K562 (cell line): ENCODE results near the gene HS2ST1. TPM values are rescaled to one million over a fixed set of nuclear protein-coding genes. Genes with fewer than 3 reads are reported as not detected.
A peak's percentile ranks its signal among the peaks of the same experiment; 100 is the strongest.

Experiments
- BRD4 ChIP-seq: fragments of 200-600 bp; sonication (generic); IDR thresholded peaks from 2 replicates; pipeline ENCODE4 v1.6.1; 2017; ENCODE audit warnings: inconsistent platforms
- CBFA2T3 ChIP-seq: fragments of 450-650 bp; IDR thresholded peaks from 2 replicates; pipeline ENCODE4 v1.6.1; 2017
- E2F8 ChIP-seq: fragments of 450-650 bp; IDR thresholded peaks from 2 replicates; pipeline ENCODE4 v1.7.1; 2018; ENCODE audit warnings: mild to moderate bottlenecking, low read depth; ENCODE audit not compliant: partially characterized antibody
- NCOA4 ChIP-seq: fragments of 450-650 bp; IDR thresholded peaks from 2 replicates; pipeline ENCODE4 v1.6.1; 2018; ENCODE audit warnings: mild to moderate bottlenecking; ENCODE audit not compliant: partially characterized antibody
- NFE2L1 ChIP-seq: fragments of 450-650 bp; IDR thresholded peaks from 2 replicates; pipeline ENCODE4 v1.6.1; 2016; ENCODE audit warnings: missing genetic modification characterization, low read depth, mild to moderate bottlenecking, missing compliant biosample characterization, moderate library complexity, borderline replicate concordance
- NR2C1 ChIP-seq, 2 experiments: fragments of 450-650 bp; IDR thresholded peaks; 2 replicates each; pipeline ENCODE4 v1.6.1; 2017; ENCODE audit warnings: mild to moderate bottlenecking in 2 of 2, antibody characterized with exemption in 1 of 2, inconsistent platforms in 1 of 2, missing compliant biosample characterization in 1 of 2, missing genetic modification characterization in 1 of 2
- RFX5 ChIP-seq: IDR thresholded peaks from 2 replicates; pipeline ENCODE4 v1.6.1; 2011; ENCODE audit warnings: low read depth, mild to moderate bottlenecking, improper control_type of control experiment, low read length
- SMARCB1 ChIP-seq: IDR thresholded peaks from 2 replicates; pipeline ENCODE4 v1.6.1; 2011; ENCODE audit warnings: improper control_type of control experiment, low read depth; ENCODE audit not compliant: insufficient read length
- TCF7L2 ChIP-seq: fragments of 150-350 bp; IDR thresholded peaks from 2 replicates; pipeline ENCODE4 v1.6.1; 2016; ENCODE audit warnings: low read depth, mild to moderate bottlenecking, low read length, moderate library complexity
- TCFL5 ChIP-seq: fragments of 250-450 bp; sonication (Bioruptor Pico); conservative IDR thresholded peaks from 2 replicates; pipeline ENCODE4 v1.6.1; 2021; ENCODE audit warnings: mild to moderate bottlenecking, moderate library complexity, matching md5 sums
- TEAD1 ChIP-seq, 2 experiments: fragments of 450-650 bp in 1 of 2; sonication (generic) in 1 of 2; formaldehyde crosslinking; IDR thresholded peaks; 2 replicates each; pipeline versions ENCODE4 v1.4.0 to v1.8.0; 2020 to 2022; ENCODE audit warnings: mild to moderate bottlenecking in 2 of 2, missing genetic modification reagents in 1 of 2
- U2AF1 ChIP-seq: fragments of 200-400 bp; formaldehyde crosslinking; optimal IDR thresholded peaks from 2 replicates; pipeline ENCODE3; 2017; ENCODE audit warnings: mild to moderate bottlenecking, low read depth, low read length, moderate library complexity
- UBTF ChIP-seq, 2 experiments: IDR thresholded peaks; 2 replicates each; pipeline ENCODE4 v1.6.1; 2012; ENCODE audit warnings: improper control_type of control experiment in 2 of 2, low read depth in 2 of 2, low read length in 2 of 2, borderline replicate concordance in 1 of 2
- WHSC1 ChIP-seq: IDR thresholded peaks from one replicate; pipeline ENCODE4 v1.6.1; 2012; ENCODE audit warnings: low read length, control low read depth, inconsistent platforms
- ZBTB43 ChIP-seq: sonication (generic); formaldehyde crosslinking; IDR thresholded peaks from 2 replicates; pipeline ENCODE4 v1.8.0; 2023; ENCODE audit warnings: mild to moderate bottlenecking, missing genetic modification reagents
- ZBTB5 ChIP-seq: fragments of 450-650 bp; IDR thresholded peaks from 2 replicates; pipeline ENCODE4 v1.6.1; 2017; ENCODE audit warnings: antibody characterized with exemption
- ZFP36 ChIP-seq: fragments of 150-350 bp; IDR thresholded peaks from 2 replicates; pipeline ENCODE4 v1.6.1; 2018; ENCODE audit warnings: low read length, low read depth; ENCODE audit not compliant: partially characterized antibody
- ZNF174 ChIP-seq: fragments of 250-450 bp; sonication (Bioruptor Pico); IDR thresholded peaks from 2 replicates; pipeline ENCODE4 v1.4.0; 2020; ENCODE audit warnings: mild to moderate bottlenecking
- ZNF408 ChIP-seq: fragments of 250-450 bp; sonication (Bioruptor Pico); IDR thresholded peaks from 2 replicates; pipeline ENCODE4 v1.4.0; 2020; ENCODE audit warnings: low read depth, mild to moderate bottlenecking, moderate library complexity
- ZNF551 ChIP-seq: fragments of 250-450 bp; sonication (Bioruptor Pico); IDR thresholded peaks from 2 replicates; pipeline ENCODE4 v1.5.0; 2021; ENCODE audit warnings: mild to moderate bottlenecking, moderate library complexity
- polyA plus RNA-seq, 8 experiments: library from polyadenylated mRNA; depleted of rRNA in 4 of 8; stranded (reverse) in 5 of 8; unstranded in 3 of 8; fragments of >200 nt; fragmentation: Nextera tagmentation in 2 of 8; fragmentation: Illumina TruSeq in 1 of 8; extraction: Ambion mirVana in 2 of 8; extraction: Trizol in 1 of 8; gene quantifications; 2 replicates each; pipeline versions ENCODE4 v1.2.1 to v1.2.3, GENCODE V29; 2011 to 2014; ENCODE audit warnings: inconsistent platforms in 1 of 8, missing spikeins in 1 of 8
- total RNA-seq, 7 experiments: library from RNA; depleted of rRNA in 6 of 7; stranded (reverse); fragments of >200 nt in 6 of 7; fragmentation: Illumina TruSeq in 2 of 7; extraction: Trizol in 2 of 7; gene quantifications; 2 replicates each; pipeline versions ENCODE4 v1.2.1 to v1.2.3, GENCODE V29; 2011 to 2021; ENCODE audit warnings: low replicate concordance in 1 of 7

The HS2ST1 gene
- total and polyA plus RNA-seq, 9 of the 15 experiments (the other 6 are each of a cell fraction or from before 2014, with no cell fraction given) = 7.7 to 43.3 (median 25.8) TPM

GRCh38 chr1:86993269-86993985, 79.0 kb downstream of the HS2ST1 start (continued):
- TF ChIP-seq UBTF (IDR thresholded peaks at IDR 0.05; ENCODE audit: borderline replicate concordance in 1 of 2, low read depth in 2 of 2, low read length in 2 of 2) (no peak), ZNF408 (no peak), E2F8 (no peak), TCFL5 (CRISPR knock-in tag) (no peak), ZNF551 (CRISPR knock-in tag) (no peak), CBFA2T3 (peak; percentile 93), WHSC1 (no peak), ZBTB43 (no peak), TCF7L2 (no peak), TEAD1 (CRISPR knock-in tag; IDR thresholded peaks at IDR 0.05) (no peak), NR2C1 (IDR thresholded peaks at IDR 0.05) (no peak), NR2C1 (tag; IDR thresholded peaks at IDR 0.05) (no peak), ZBTB5 (no peak), ZFP36 (no peak), SMARCB1 (no peak), NFE2L1 (tag) (peak; percentile 61; the same call in 1 of the 2 replicates), RFX5 (no peak), NCOA4 (no peak), BRD4 (no peak), U2AF1 (no peak), ZNF174 (CRISPR knock-in tag) (no peak)
